Esophagus muscularis mucosa (tissue), 4 donors: ENCODE data around the gene DTX3. TPM values are rescaled to one million over a fixed set of nuclear protein-coding genes. Genes with fewer than 3 reads are reported as not detected.

ENCODE experiments used
- DNase-seq: peaks from one replicate; pipeline ENCODE4 v3.0.0-alpha.2; 2017; ENCODE audit errors: extremely low spot score
- H3K27ac ChIP-seq, 4 donors: fragments of 200-600 bp; sonication (generic); replicated peaks in 1 of 4; 1 replicate in 3 of 4; 2 replicates in 1 of 4; pipeline ENCODE4 v1.5.1; 2016 to 2019; ENCODE audit warnings: mild to moderate bottlenecking in 1 of 4
- H3K27me3 ChIP-seq, 4 donors: fragments of 200-600 bp; sonication (generic); one replicate each; pipeline versions ENCODE4 v1.5.1 to v1.6.0; 2016 to 2019
- H3K36me3 ChIP-seq, 4 donors: fragments of 200-600 bp; sonication (generic); one replicate each; pipeline ENCODE4 v1.5.1; 2016 to 2019
- H3K4me1 ChIP-seq, 4 donors: fragments of 200-600 bp; sonication (generic); one replicate each; pipeline ENCODE4 v1.5.1; 2016 to 2019
- H3K4me3 ChIP-seq, 4 donors: fragments of 200-600 bp; sonication (generic); 1 replicate in 2 of 4; 2 replicates in 2 of 4; pipeline ENCODE4 v1.5.1; 2016 to 2019; ENCODE audit warnings: mild to moderate bottlenecking in 4 of 4, moderate library complexity in 1 of 4
- H3K9me3 ChIP-seq, 4 donors: fragments of 200-600 bp; sonication (generic); 1 replicate in 3 of 4; 2 replicates in 1 of 4; pipeline ENCODE4 v1.5.1; 2016 to 2019
- CTCF ChIP-seq, 3 experiments: fragments of 200-600 bp in 2 of 3; fragments of 450-650 bp in 1 of 3; sonication (generic) in 2 of 3; IDR thresholded peaks; one replicate each; pipeline ENCODE4 v1.5.1; 2017 to 2019; ENCODE audit warnings: antibody characterized with exemption in 3 of 3, mild to moderate bottlenecking in 2 of 3, moderate library complexity in 1 of 3
- EP300 ChIP-seq: sonication (generic); formaldehyde crosslinking; IDR thresholded peaks from one replicate; pipeline ENCODE4 v1.6.1; 2017; ENCODE audit warnings: antibody characterized with exemption
- POLR2A ChIP-seq: fragments of 450-650 bp; IDR thresholded peaks from one replicate; pipeline ENCODE4 v1.6.1; 2017; ENCODE audit warnings: antibody characterized with exemption, moderate library complexity, mild to moderate bottlenecking, low read depth
- POLR2AphosphoS5 ChIP-seq, 2 donors: sonication (generic); formaldehyde crosslinking; IDR thresholded peaks; one replicate each; pipeline ENCODE4 v1.6.1; 2017; ENCODE audit warnings: antibody characterized with exemption in 2 of 2
- WGBS: methylation state at CpG from one replicate; pipeline ENCODE4 v1.1.5; 2018; 5-methylcytosine and 5-hydroxymethylcytosine counted together
- intact Hi-C: fragments of 100-400 bp; cut with DNase I; formaldehyde crosslinking; loops from one replicate; pipeline ENCODE4 v1.15.1; 2023
- total RNA-seq, 4 donors: library from RNA; depleted of rRNA; stranded (reverse); fragments of >200 nt; gene quantifications; one replicate each; pipeline versions ENCODE4 v1.1.0 to v1.2.1, GENCODE V29; 2016

Gene DTX3
- total RNA-seq, 4 donors from 2014 or later = 39.0 to 68.6 (median 46.8) TPM

- Histone ChIP-seq H3K27ac (no peak overlapping the region), H3K4me1 (peaks cover 0 to 7% (median 2%) of the 10 kb centered on the region in 4 donors), H3K4me3 (no peak overlapping the region), H3K9me3 (no peaks in the 10 kb centered on the region), H3K36me3 (peaks cover 0 to 34% (median 6%) of the 10 kb centered on the region in 4 donors), H3K27me3 (no peaks in the 10 kb centered on the region)
- WGBS = 90% methylated on average over 7 of the region's 8 CpGs
- TF ChIP-seq CTCF (IDR thresholded peaks at IDR 0.05) = no peak
- TF ChIP-seq EP300 = no peak
- no peak for TF ChIP-seq POLR2A
- TF ChIP-seq POLR2AphosphoS5 (IDR thresholded peaks at IDR 0.05) = no peak
- intact Hi-C loops = loop anchor here (5.0 kb wide), 1 partner anchor 112 kb away; the partner anchor contains the start of gene OS9
- no peak for DNase-seq
Observed at GRCh38 chr12:57579677-57580465, 24.8 kb upstream of the DTX3 start.

- Histone ChIP-seq H3K4me1 (peaks cover 0 to 7% (median 2%) of the 10 kb centered on the region in 4 donors), H3K4me3 (no peak overlapping the region), H3K9me3 (no peaks in the 10 kb centered on the region), H3K36me3 (peaks cover 0 to 32% (median 4%) of the 10 kb centered on the region in 4 donors), H3K27me3 (no peaks in the 10 kb centered on the region), H3K27ac (no peak overlapping the region)
- WGBS = 88% methylated on average over 4 of the region's 4 CpGs
- DNase-seq = no peak
- intact Hi-C loops = loop anchor here (5.0 kb wide), 1 partner anchor 112 kb away; the partner anchor contains the start of gene OS9
- TF ChIP-seq EP300 (no peak), POLR2A (no peak), POLR2AphosphoS5 (IDR thresholded peaks at IDR 0.05) (no peak), CTCF (IDR thresholded peaks at IDR 0.05) (no peak)
Observed at GRCh38 chr12:57580466-57580795, 24.2 kb upstream of the DTX3 start.

- intact Hi-C loops = loop anchor here (5.0 kb wide), 1 partner anchor 110 kb away; the partner anchor contains the start of gene OS9
- DNase-seq = no peak
- Histone ChIP-seq H3K27me3 (no peaks in the 10 kb centered on the region), H3K4me1 (peaks cover 0 to 7% (median 2%) of the 10 kb centered on the region in 4 donors), H3K27ac (no peak overlapping the region), H3K9me3 (no peaks in the 10 kb centered on the region), H3K4me3 (no peak overlapping the region), H3K36me3 (peaks cover 0 to 21% (median 4%) of the 10 kb centered on the region in 4 donors)
- 86% methylated on average over 1 of the region's 1 CpG for WGBS
- TF ChIP-seq POLR2A = no peak
- TF ChIP-seq POLR2AphosphoS5 (IDR thresholded peaks at IDR 0.05) = no peak
- no peak for TF ChIP-seq EP300
- no peak for TF ChIP-seq CTCF (IDR thresholded peaks at IDR 0.05)
Observed at GRCh38 chr12:57581802-57582201, 22.8 kb upstream of the DTX3 start.

GRCh38 chr12:57582440-57582839 is 22.2 kb upstream of the DTX3 start:
- TF ChIP-seq POLR2A (no peak), EP300 (no peak), CTCF (IDR thresholded peaks at IDR 0.05) (no peak), POLR2AphosphoS5 (IDR thresholded peaks at IDR 0.05) (no peak)
- 100% methylated on average over 1 of the region's 1 CpG for WGBS

More at GRCh38 chr12:57582440-57582839, 22.2 kb upstream of the DTX3 start:
- peaks cover 0 to 7% (median 2%) of the 10 kb centered on the region in 4 donors for H3K4me1 ChIP-seq
- intact Hi-C loops = loop anchor here (5.0 kb wide), 1 partner anchor 110 kb away; the partner anchor contains the start of gene OS9
- peaks cover 0 to 21% (median 4%) of the 10 kb centered on the region in 4 donors for H3K36me3 ChIP-seq
- no peak for DNase-seq
- H3K9me3 ChIP-seq = no peaks in the 10 kb centered on the region
- H3K4me3 ChIP-seq = no peak overlapping the region
- peaks cover 0 to 1% (median 0%) of the 10 kb centered on the region in 4 donors for H3K27me3 ChIP-seq
- no peak overlapping the region for H3K27ac ChIP-seq
